GM23338 (cell line): ENCODE measurements around the gene NEDD1. TPM values are rescaled to one million over a fixed set of nuclear protein-coding genes. Genes with fewer than 3 reads are reported as not detected.

Source experiments
- ATAC-seq: fragments of 200-7000 bp; cut with Tn5 transposase; 3 replicates; pipeline ENCODE4 v1.9.1; 2020
- DNase-seq: peaks from one replicate; pipeline ENCODE4 v3.0.0-alpha.2; 2015; ENCODE audit warnings: low spot score
- H2AFZ ChIP-seq: fragments of 200-600 bp; sonication (generic); 2 replicates; pipeline ENCODE4 v1.8.0; 2016; ENCODE audit warnings: antibody characterized with exemption, mild to moderate bottlenecking, moderate library complexity
- H3F3A ChIP-seq: fragments of 200-600 bp; sonication (generic); replicated peaks from 2 replicates; pipeline ENCODE4 v1.8.0; 2017; ENCODE audit warnings: antibody characterized with exemption, mixed run types, low read depth
- H3K27ac ChIP-seq: fragments of 200-600 bp; sonication (generic); 2 replicates; pipeline ENCODE4 v1.6.1; 2016; ENCODE audit warnings: low read depth
- H3K27me3 ChIP-seq: fragments of 200-600 bp; sonication (generic); 2 replicates; pipeline ENCODE4 v1.8.0; 2016; ENCODE audit warnings: mild to moderate bottlenecking, mixed run types, moderate library complexity; ENCODE audit not compliant: insufficient read depth
- H3K36me3 ChIP-seq: fragments of 200-600 bp; sonication (generic); 2 replicates; pipeline ENCODE4 v1.8.0; 2016; ENCODE audit warnings: mild to moderate bottlenecking; ENCODE audit not compliant: insufficient read depth
- H3K4me1 ChIP-seq: fragments of 200-600 bp; sonication (generic); 2 replicates; pipeline ENCODE4 v1.8.0; 2016; ENCODE audit warnings: mild to moderate bottlenecking, moderate library complexity; ENCODE audit not compliant: insufficient read depth
- H3K4me2 ChIP-seq: fragments of 200-600 bp; sonication (generic); 2 replicates; pipeline ENCODE4 v1.7.1; 2017; ENCODE audit warnings: mixed run types
- H3K4me3 ChIP-seq: fragments of 200-600 bp; sonication (generic); 2 replicates; pipeline ENCODE4 v1.6.1; 2016; ENCODE audit warnings: mixed run types
- H3K79me2 ChIP-seq: fragments of 200-600 bp; sonication (generic); replicated peaks from 2 replicates; pipeline ENCODE4 v1.8.0; 2017; ENCODE audit warnings: mild to moderate bottlenecking; ENCODE audit not compliant: insufficient read depth
- H3K9me2 ChIP-seq: fragments of 200-600 bp; sonication (generic); 2 replicates; pipeline ENCODE4 v1.8.0; 2017; ENCODE audit not compliant: insufficient read depth
- H4K20me1 ChIP-seq: fragments of 200-600 bp; sonication (generic); replicated peaks from 2 replicates; pipeline ENCODE4 v1.8.0; 2017; ENCODE audit warnings: mild to moderate bottlenecking; ENCODE audit not compliant: insufficient read depth
- H3K27ac Mint-ChIP-seq: 2 replicates; pipeline ENCODE4 v1.8.0; 2020; ENCODE audit warnings: inconsistent platforms, mild to moderate bottlenecking, moderate library complexity, mixed read lengths
- H3K27me3 Mint-ChIP-seq: 3 replicates; pipeline ENCODE4 v1.8.0; 2022; ENCODE audit warnings: low read depth, mild to moderate bottlenecking, moderate library complexity, mixed read lengths, inconsistent platforms; ENCODE audit not compliant: insufficient read depth, poor library complexity
- H3K36me3 Mint-ChIP-seq: 3 replicates; pipeline ENCODE4 v1.8.0; 2021; ENCODE audit warnings: low read depth, mild to moderate bottlenecking, inconsistent platforms, moderate library complexity, mixed read lengths
- H3K4me1 Mint-ChIP-seq: 3 replicates; pipeline ENCODE4 v1.8.0; 2020; ENCODE audit warnings: mild to moderate bottlenecking, inconsistent platforms, mixed read lengths
- H3K4me3 Mint-ChIP-seq: 3 replicates; pipeline ENCODE4 v1.8.0; 2021; ENCODE audit warnings: moderate library complexity, mild to moderate bottlenecking, inconsistent platforms, mixed read lengths
- H3K9me3 Mint-ChIP-seq: 3 replicates; pipeline ENCODE4 v1.8.0; 2020; ENCODE audit warnings: moderate library complexity, mild to moderate bottlenecking, inconsistent platforms, mixed read lengths
- CREB1 ChIP-seq: fragments of 250-450 bp; sonication (Bioruptor Pico); IDR thresholded peaks from 2 replicates; pipeline ENCODE4 v1.5.0; 2020; ENCODE audit warnings: low read depth, mild to moderate bottlenecking, moderate library complexity
- ETS1 ChIP-seq: IDR thresholded peaks from 2 replicates; pipeline ENCODE4 v1.6.1; 2016; ENCODE audit warnings: antibody characterized with exemption
- EZH2 ChIP-seq: fragments of 200-600 bp; sonication (generic); IDR thresholded peaks from one replicate; pipeline ENCODE4 v1.8.0; 2017; ENCODE audit warnings: antibody characterized with exemption, mild to moderate bottlenecking, low read depth; ENCODE audit not compliant: unreplicated experiment
- EZH2phosphoT487 ChIP-seq: fragments of 200-600 bp; sonication (generic); IDR thresholded peaks from one replicate; pipeline ENCODE4 v1.8.1; 2018; ENCODE audit warnings: antibody characterized with exemption; ENCODE audit not compliant: unreplicated experiment
- JUNB ChIP-seq: IDR thresholded peaks from one replicate; pipeline ENCODE4 v1.6.1; 2016; ENCODE audit warnings: antibody characterized with exemption; ENCODE audit not compliant: unreplicated experiment
- NANOG ChIP-seq: IDR thresholded peaks from 2 replicates; pipeline ENCODE4 v1.6.1; 2016; ENCODE audit warnings: antibody characterized with exemption, borderline replicate concordance
- POLR2AphosphoS5 ChIP-seq: IDR thresholded peaks from 2 replicates; pipeline ENCODE4 v1.6.1; 2016; ENCODE audit warnings: antibody characterized with exemption, low read depth
- REST ChIP-seq: IDR thresholded peaks from one replicate; pipeline ENCODE4 v1.6.1; 2018; ENCODE audit warnings: antibody characterized with exemption; ENCODE audit not compliant: unreplicated experiment
- STAT1 ChIP-seq: IDR thresholded peaks from one replicate; pipeline ENCODE4 v1.6.1; 2016; ENCODE audit warnings: antibody characterized with exemption; ENCODE audit not compliant: unreplicated experiment
- ZNF114 ChIP-seq: fragments of 250-450 bp; sonication (Bioruptor Pico); IDR thresholded peaks from 2 replicates; pipeline ENCODE4 v1.5.0; 2020; ENCODE audit warnings: mild to moderate bottlenecking, moderate library complexity
- ZNF331 ChIP-seq: fragments of 250-450 bp; sonication (Bioruptor Pico); IDR thresholded peaks from 2 replicates; pipeline ENCODE4 v1.5.0; 2020; ENCODE audit warnings: low read depth, mild to moderate bottlenecking, moderate library complexity
- ZNF462 ChIP-seq: fragments of 250-450 bp; sonication (Bioruptor Pico); IDR thresholded peaks from 2 replicates; pipeline ENCODE4 v1.5.0; 2020; ENCODE audit warnings: mild to moderate bottlenecking, moderate library complexity
- polyA plus RNA-seq: library from polyadenylated mRNA; unstranded; fragments of >200 nt; fragmentation: Nextera tagmentation; extraction: Ambion mirVana; gene quantifications from 2 replicates; pipeline ENCODE4 v1.2.1, GENCODE V29; 2016
- total RNA-seq: library from RNA; depleted of rRNA; stranded (reverse); fragments of >200 nt; shearing (Covaris generic); gene quantifications from 2 replicates; pipeline ENCODE4 v1.2.3, GENCODE V29; 2014
- TF ChIP-seq, protein P1 (sequence below), 2 experiments: fragments of 200-600 bp in 1 of 2; sonication (generic) in 1 of 2; conservative IDR thresholded peaks; 2 replicates each; pipeline versions ENCODE4 v1.5.1 to v1.6.1; 2016 to 2017; ENCODE audit warnings: antibody characterized with exemption in 2 of 2, low read depth in 2 of 2, mild to moderate bottlenecking in 2 of 2, moderate library complexity in 1 of 2

The NEDD1 gene
- total and polyA plus RNA-seq, 2 experiments from 2014 or later, result 16.0 to 35.8 TPM

- DNase-seq, result no peak
- Mint-ChIP-seq H3K4me3 (no peak overlapping the region), H3K9me3 (no peaks in the 10 kb centered on the region), H3K27me3 (no peaks in the 10 kb centered on the region), H3K27ac (no peak overlapping the region), H3K36me3 (no peaks in the 10 kb centered on the region), H3K4me1 (peaks cover 8% of the 10 kb centered on the region; the same call in 2 of the 3 replicates)
- Histone ChIP-seq H3K79me2 (no peaks in the 10 kb centered on the region), H3K4me3 (no peak overlapping the region), H3F3A (no peaks in the 10 kb centered on the region), H2AFZ (peak overlapping the region; percentile 11; the same call in 1 of the 2 replicates), H4K20me1 (no peaks in the 10 kb centered on the region), H3K27ac (no peak overlapping the region), H3K4me1 (peaks cover 10% of the 10 kb centered on the region; the same call in 1 of the 2 replicates), H3K4me2 (no peak overlapping the region), H3K27me3 (no peaks in the 10 kb centered on the region), H3K9me2 (no peaks in the 10 kb centered on the region; the same call in 1 of the 2 replicates), H3K36me3 (no peaks in the 10 kb centered on the region)
- ATAC-seq, result no peak
- TF ChIP-seq NANOG (no peak), EZH2 (no peak), JUNB (no peak), CREB1 (CRISPR knock-in tag) (no peak), POLR2AphosphoS5 (no peak), ETS1 (no peak), ZNF114 (CRISPR knock-in tag) (no peak), EZH2phosphoT487 (no peak), ZNF462 (CRISPR knock-in tag) (no peak), STAT1 (no peak), REST (no peak), ZNF331 (no peak)
- TF ChIP-seq, protein P1, sequence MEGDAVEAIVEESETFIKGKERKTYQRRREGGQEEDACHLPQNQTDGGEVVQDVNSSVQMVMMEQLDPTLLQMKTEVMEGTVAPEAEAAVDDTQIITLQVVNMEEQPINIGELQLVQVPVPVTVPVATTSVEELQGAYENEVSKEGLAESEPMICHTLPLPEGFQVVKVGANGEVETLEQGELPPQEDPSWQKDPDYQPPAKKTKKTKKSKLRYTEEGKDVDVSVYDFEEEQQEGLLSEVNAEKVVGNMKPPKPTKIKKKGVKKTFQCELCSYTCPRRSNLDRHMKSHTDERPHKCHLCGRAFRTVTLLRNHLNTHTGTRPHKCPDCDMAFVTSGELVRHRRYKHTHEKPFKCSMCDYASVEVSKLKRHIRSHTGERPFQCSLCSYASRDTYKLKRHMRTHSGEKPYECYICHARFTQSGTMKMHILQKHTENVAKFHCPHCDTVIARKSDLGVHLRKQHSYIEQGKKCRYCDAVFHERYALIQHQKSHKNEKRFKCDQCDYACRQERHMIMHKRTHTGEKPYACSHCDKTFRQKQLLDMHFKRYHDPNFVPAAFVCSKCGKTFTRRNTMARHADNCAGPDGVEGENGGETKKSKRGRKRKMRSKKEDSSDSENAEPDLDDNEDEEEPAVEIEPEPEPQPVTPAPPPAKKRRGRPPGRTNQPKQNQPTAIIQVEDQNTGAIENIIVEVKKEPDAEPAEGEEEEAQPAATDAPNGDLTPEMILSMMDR (conservative IDR thresholded peaks at IDR 0.05; ENCODE audit: low read depth in 2 of 2), result no peak
Observed at GRCh38 chr12:96864335-96864734, 42.7 kb upstream of the NEDD1 start.
